Prostate gland (tissue), 2 donors: ENCODE data around the gene TNFSF12. TPM values are rescaled to one million over a fixed set of nuclear protein-coding genes. Genes with fewer than 3 reads are reported as not detected.

Source experiments
- DNase-seq: peaks from one replicate; pipeline ENCODE4 v3.0.0-alpha.2; 2019; ENCODE audit warnings: low spot score
- H3K27ac ChIP-seq, 2 donors: fragments of 200-600 bp; sonication (generic); 2 replicates each; pipeline ENCODE4 v1.5.1; 2017 to 2019
- H3K27me3 ChIP-seq: fragments of 200-600 bp; sonication (generic); replicated peaks from 2 replicates; pipeline ENCODE4 v1.5.1; 2019; ENCODE audit not compliant: insufficient read depth
- H3K36me3 ChIP-seq, 2 donors: fragments of 200-600 bp; sonication (generic); 1 replicate in 1 of 2; 2 replicates in 1 of 2; pipeline versions ENCODE4 v1.5.1 to v1.8.1; 2017 to 2019
- H3K4me1 ChIP-seq: fragments of 200-600 bp; sonication (generic); replicated peaks from 2 replicates; pipeline ENCODE4 v1.5.1; 2019
- H3K4me3 ChIP-seq, 2 donors: fragments of 200-600 bp; sonication (generic); 2 replicates each; pipeline ENCODE4 v1.5.1; 2017 to 2019
- H3K9me3 ChIP-seq: fragments of 200-600 bp; sonication (generic); 2 replicates; pipeline ENCODE4 v1.5.1; 2017
- CTCF ChIP-seq, 4 experiments: fragments of 200-600 bp in 2 of 4; fragments of 450-650 bp in 2 of 4; sonication (generic) in 2 of 4; IDR thresholded peaks; 1 replicate in 3 of 4; 2 replicates in 1 of 4; pipeline ENCODE4 v1.5.1; 2016 to 2019; ENCODE audit warnings: antibody characterized with exemption in 4 of 4, mild to moderate bottlenecking in 2 of 4, moderate library complexity in 2 of 4
- POLR2A ChIP-seq: fragments of 450-650 bp; IDR thresholded peaks from one replicate; pipeline ENCODE4 v1.6.1; 2016; ENCODE audit warnings: antibody characterized with exemption, mild to moderate bottlenecking
- POLR2AphosphoS5 ChIP-seq: sonication (generic); formaldehyde crosslinking; IDR thresholded peaks from one replicate; pipeline ENCODE4 v1.6.1; 2017; ENCODE audit warnings: antibody characterized with exemption
- WGBS: methylation state at CpG from one replicate; pipeline ENCODE4 v1.1.5; 2018; 5-methylcytosine and 5-hydroxymethylcytosine counted together
- intact Hi-C: fragments of 100-400 bp; cut with DNase I; formaldehyde crosslinking; loops from one replicate; pipeline ENCODE4 v1.14.2; 2022
- total RNA-seq, 2 donors: library from RNA; depleted of rRNA; stranded (reverse); fragments of >200 nt; gene quantifications; one replicate each; pipeline ENCODE4 v1.1.0, GENCODE V29; 2016

Gene TNFSF12, protein sequence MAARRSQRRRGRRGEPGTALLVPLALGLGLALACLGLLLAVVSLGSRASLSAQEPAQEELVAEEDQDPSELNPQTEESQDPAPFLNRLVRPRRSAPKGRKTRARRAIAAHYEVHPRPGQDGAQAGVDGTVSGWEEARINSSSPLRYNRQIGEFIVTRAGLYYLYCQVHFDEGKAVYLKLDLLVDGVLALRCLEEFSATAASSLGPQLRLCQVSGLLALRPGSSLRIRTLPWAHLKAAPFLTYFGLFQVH
- 10 to 100 TPM; 29.9 to 47.9 TPM for total RNA-seq

DNA sequence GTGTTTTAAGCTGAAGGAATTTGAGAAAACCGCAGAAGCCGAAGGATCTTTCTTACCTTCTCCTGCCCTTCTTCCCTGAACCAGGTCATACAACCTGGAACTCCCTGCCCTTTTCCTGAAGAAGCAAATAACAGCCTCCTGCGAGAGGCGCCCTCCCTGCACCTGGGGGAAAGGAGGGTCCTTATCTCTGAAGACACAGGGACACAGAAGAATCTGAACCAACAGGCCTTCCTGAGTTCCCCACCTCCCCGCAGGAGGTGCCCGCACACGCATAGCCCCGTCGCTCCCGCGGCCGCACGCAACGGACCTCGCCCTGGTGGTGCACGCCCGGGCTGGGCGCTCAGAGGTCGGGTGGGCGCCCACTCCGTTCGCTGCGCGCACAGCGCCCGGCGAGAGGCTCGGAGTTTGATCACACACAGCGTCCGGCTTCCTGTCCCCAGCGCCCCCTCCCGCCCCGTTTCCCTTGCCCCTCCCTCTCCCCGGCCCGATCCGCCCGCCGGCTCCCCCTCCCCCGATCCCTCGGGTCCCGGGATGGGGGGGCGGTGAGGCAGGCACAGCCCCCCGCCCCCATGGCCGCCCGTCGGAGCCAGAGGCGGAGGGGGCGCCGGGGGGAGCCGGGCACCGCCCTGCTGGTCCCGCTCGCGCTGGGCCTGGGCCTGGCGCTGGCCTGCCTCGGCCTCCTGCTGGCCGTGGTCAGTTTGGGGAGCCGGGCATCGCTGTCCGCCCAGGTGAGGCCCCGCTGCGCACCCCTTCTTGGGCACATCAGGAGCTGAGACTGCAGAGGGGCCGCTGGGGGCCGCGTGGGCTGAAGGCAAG lies at the start of gene TNFSF12:
TNFSF12 (plus strand) TSS at position 474 of the 816 bp plus-strand sequence; CDS start at position 570, 96 bp downstream.
- TF ChIP-seq POLR2AphosphoS5: no peak
- TF ChIP-seq CTCF (IDR thresholded peaks at IDR 0.05): peak; percentile 12 to 33 (median 22)
- TF ChIP-seq POLR2A: peak; percentile 41
- peak; percentile 59 for DNase-seq
- under 1% methylated on average over 23 of the region's 65 CpGs for WGBS
- intact Hi-C loops: no loop called here
- Histone ChIP-seq H3K4me3 (peak within 1 kb of the TSS; percentile 55 to 64), H3K4me1 (no peaks in the 10 kb centered on the region), H3K36me3 (no peaks in the 10 kb centered on the region), H3K9me3 (no peaks in the 10 kb centered on the region), H3K27ac (peak within 1 kb of the TSS; percentile 79 to 91), H3K27me3 (no peaks in the 10 kb centered on the region)

- no peak for DNase-seq
- H3K4me1 ChIP-seq: no peaks in the 10 kb centered on the region
- no peak overlapping the region for H3K27ac ChIP-seq
- 87% methylated on average over 11 of the region's 11 CpGs for WGBS
- no peaks in the 10 kb centered on the region for H3K9me3 ChIP-seq
- H3K4me3 ChIP-seq: no peak overlapping the region
- TF ChIP-seq POLR2A (no peak), POLR2AphosphoS5 (no peak), CTCF (IDR thresholded peaks at IDR 0.05) (no peak)
- peaks cover 30 to 66% of the 10 kb centered on the region in 2 donors for H3K36me3 ChIP-seq
- intact Hi-C loops: no loop called here
- H3K27me3 ChIP-seq: no peaks in the 10 kb centered on the region
Observed at GRCh38 chr17:7499161-7499560, 49.7 kb upstream of the TNFSF12 start.

- DNase-seq: no peak
- TF ChIP-seq POLR2AphosphoS5 (no peak), POLR2A (no peak), CTCF (IDR thresholded peaks at IDR 0.05) (no peak)
- no peaks in the 10 kb centered on the region for H3K27me3 ChIP-seq
- H3K4me1 ChIP-seq: no peaks in the 10 kb centered on the region
- H3K36me3 ChIP-seq: peaks cover 26 to 54% of the 10 kb centered on the region in 2 donors
- H3K4me3 ChIP-seq: no peak overlapping the region
- intact Hi-C loops: no loop called here
- no peak overlapping the region for H3K27ac ChIP-seq
- H3K9me3 ChIP-seq: no peaks in the 10 kb centered on the region
- 79% methylated on average over 14 of the region's 14 CpGs for WGBS
Observed at GRCh38 chr17:7501729-7502128, 47.1 kb upstream of the TNFSF12 start.

DNA sequence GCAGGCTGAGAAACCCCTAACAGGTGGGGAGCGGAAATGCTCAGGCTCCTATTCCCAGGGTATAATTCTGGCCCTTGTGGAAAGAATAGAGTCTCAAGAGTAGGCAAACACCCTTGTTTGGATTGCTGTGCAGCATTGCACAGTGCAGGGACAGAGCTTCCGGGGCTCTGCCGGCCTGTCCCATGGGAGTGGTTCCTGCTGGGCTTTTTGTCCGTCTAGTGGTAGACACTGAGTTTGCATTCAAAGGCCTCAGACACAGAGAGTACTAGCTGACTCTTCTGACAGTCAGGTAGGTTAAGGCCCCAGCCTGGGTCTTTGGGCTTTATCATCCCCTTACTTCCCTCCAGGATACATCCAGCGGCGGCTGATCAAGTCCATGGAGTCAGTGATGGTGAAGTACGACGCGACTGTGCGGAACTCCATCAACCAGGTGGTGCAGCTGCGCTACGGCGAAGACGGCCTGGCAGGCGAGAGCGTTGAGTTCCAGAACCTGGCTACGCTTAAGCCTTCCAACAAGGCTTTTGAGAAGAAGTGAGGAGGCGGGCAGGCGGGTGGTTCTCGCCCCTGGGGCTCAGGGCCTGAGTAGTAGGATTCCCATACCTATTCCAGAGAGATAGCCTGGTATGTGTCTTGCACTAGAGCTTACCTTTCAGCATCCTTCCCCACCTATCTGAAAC lies 46.5 kb upstream of the TNFSF12 start:
- intact Hi-C loops: no loop called here
- TF ChIP-seq POLR2A (no peak), POLR2AphosphoS5 (no peak), CTCF (IDR thresholded peaks at IDR 0.05) (no peak)
- Histone ChIP-seq H3K4me3 (no peak overlapping the region), H3K4me1 (no peaks in the 10 kb centered on the region), H3K27ac (no peak overlapping the region), H3K27me3 (no peaks in the 10 kb centered on the region), H3K9me3 (no peaks in the 10 kb centered on the region), H3K36me3 (peaks cover 26 to 48% of the 10 kb centered on the region in 2 donors)
- 93% methylated on average over 20 of the region's 20 CpGs for WGBS
- DNase-seq: no peak
